ENCODE data around the gene BIRC7.

Gene BIRC7

GRCh38 chr20:63259734-63260460 lies 24.2 kb downstream of the BIRC7 start:
- no peak overlapping the region for H3K27ac ChIP-seq

GRCh38 chr20:63260521-63260920 lies 24.8 kb downstream of the BIRC7 start:
- H3K27ac ChIP-seq, result no peak overlapping the region

More at GRCh38 chr20:63259734-63260460, 24.2 kb downstream of the BIRC7 start:
- no peak overlapping the region for H3K4me3 ChIP-seq

GRCh38 chr20:63261060-63261794 lies 25.5 kb downstream of the BIRC7 start:
- H3K4me3 ChIP-seq, result no peak overlapping the region
- no peak overlapping the region for H3K27ac ChIP-seq

More at GRCh38 chr20:63260521-63260920, 24.8 kb downstream of the BIRC7 start:
- no peak overlapping the region for H3K4me3 ChIP-seq

- no peak overlapping the region for H3K27ac ChIP-seq
- no peak overlapping the region for H3K4me3 ChIP-seq
Observed at GRCh38 chr20:63261795-63262528, 26.3 kb downstream of the BIRC7 start.

- Histone ChIP-seq H3K4me3 (no peak overlapping the region), H3K27ac (no peak overlapping the region)
Observed at GRCh38 chr20:63262836-63263235, 27.1 kb downstream of the BIRC7 start.

- no peak overlapping the region for H3K4me3 ChIP-seq
- no peak overlapping the region for H3K27ac ChIP-seq
Observed at GRCh38 chr20:63264000-63264399, 28.3 kb downstream of the BIRC7 start.

- no peak overlapping the region for H3K4me3 ChIP-seq
- H3K27ac ChIP-seq, result no peak overlapping the region
Observed at GRCh38 chr20:63264519-63264918, 28.8 kb downstream of the BIRC7 start.

GRCh38 chr20:63265891-63266515 lies 30.3 kb downstream of the BIRC7 start:
- Histone ChIP-seq H3K4me3 (no peak overlapping the region), H3K27ac (no peak overlapping the region)

- Histone ChIP-seq H3K4me3 (no peak overlapping the region), H3K27ac (no peak overlapping the region)
Observed at GRCh38 chr20:63267691-63268090, 32.0 kb downstream of the BIRC7 start.

- H3K27ac ChIP-seq, result peak overlapping the region in 2 of 21 experiments; percentile 17 to 49
- H3K4me3 ChIP-seq, result no peak overlapping the region
Observed at GRCh38 chr20:63268256-63268655, 32.6 kb downstream of the BIRC7 start.

- no peak overlapping the region for H3K4me3 ChIP-seq
Observed at GRCh38 chr20:63268671-63269439, 33.1 kb downstream of the BIRC7 start.

GRCh38 chr20:63269724-63270123 lies 34.0 kb downstream of the BIRC7 start:
- no peak overlapping the region for H3K4me3 ChIP-seq

More at GRCh38 chr20:63268671-63269439, 33.1 kb downstream of the BIRC7 start:
- H3K27ac ChIP-seq, result peak overlapping the region in 1 of 21 experiments; percentile 49

GRCh38 chr20:63270606-63271325 lies 35.1 kb downstream of the BIRC7 start:
- Histone ChIP-seq H3K27ac (no peak overlapping the region), H3K4me3 (no peak overlapping the region)

More at GRCh38 chr20:63269724-63270123, 34.0 kb downstream of the BIRC7 start:
- no peak overlapping the region for H3K27ac ChIP-seq

- peak within 1 kb of the TSS; percentile 66 to 100 (median 97) for H3K4me3 ChIP-seq
- H3K27ac ChIP-seq, result peak within 1 kb of the TSS; percentile 27 to 98 (median 87)
Observed at GRCh38 chr20:63272105-63273058, 36.7 kb downstream of the BIRC7 start, which contains the start of gene ARFGAP1. TSS of gene ARFGAP1 (plus strand) at chr20:63272813. CDS start at chr20:63275581, 2,768 bp downstream.

GRCh38 chr20:63273059-63273579 lies 37.4 kb downstream of the BIRC7 start:
- Histone ChIP-seq H3K27ac (peak overlapping the region; percentile 27 to 98 (median 87)), H3K4me3 (peak overlapping the region; percentile 66 to 100 (median 97))

GRCh38 chr20:63273635-63274380 lies 38.1 kb downstream of the BIRC7 start:
- peak overlapping the region in 10 of 21 experiments; percentile 81 to 98 (median 93) for H3K27ac ChIP-seq
- peak overlapping the region; percentile 66 to 100 (median 97) for H3K4me3 ChIP-seq

All from skin epidermis (tissue), 12 donors.